ENCODE data around the gene CFAP65. TPM values are rescaled to one million over a fixed set of nuclear protein-coding genes. Genes with fewer than 3 reads are reported as not detected.

CFAP65 gene
- total and polyA plus RNA-seq, 12 donors = not detected

- ATAC-seq = no peak
- Histone ChIP-seq H3K9me3 (no peaks in the 10 kb centered on the region), H3K4me3 (no peak overlapping the region), H3K27me3 (peaks cover 38 to 94% (median 83%) of the 10 kb centered on the region in 7 donors), H3K4me1 (peaks cover 27 to 38% (median 37%) of the 10 kb centered on the region in 9 donors), H3K36me3 (no peaks in the 10 kb centered on the region), H3K27ac (no peak overlapping the region)
- 69 to 71% methylated on average over 9 of the region's 9 CpGs for WGBS, 2 donors
- intact Hi-C loops (cut with DNase I) = loop anchor here in 8 of 10 donors (5.0 to 10.0 kb wide), 7 partner anchors 58 to 248 kb away; partner anchors contain the start of gene PTPRN (in 1 of the 8)
- no peak for TF ChIP-seq CTCF (IDR thresholded peaks at IDR 0.05)
- no peak for DNase-seq
Measured at GRCh38 chr2:219056176-219056895, 15.0 kb upstream of the CFAP65 start.

- no peaks in the 10 kb centered on the region for H3K36me3 ChIP-seq
- intact Hi-C loops (cut with DNase I) = loop anchor here in 8 of 10 donors (5.0 to 10.0 kb wide), 7 partner anchors 60 to 250 kb away; partner anchors contain the start of gene PTPRN (in 1 of the 8)
- no peaks in the 10 kb centered on the region for H3K9me3 ChIP-seq
- no peak for DNase-seq
- no peak for ATAC-seq
- H3K27me3 ChIP-seq = peaks cover 29 to 93% (median 80%) of the 10 kb centered on the region in 7 donors
- no peak for TF ChIP-seq CTCF (IDR thresholded peaks at IDR 0.05)
- peaks cover 25 to 32% (median 31%) of the 10 kb centered on the region in 9 donors for H3K4me1 ChIP-seq
- 86 to 87% methylated on average over 43 of the region's 43 CpGs for WGBS, 2 donors
- H3K27ac ChIP-seq = no peak overlapping the region
- no peak overlapping the region for H3K4me3 ChIP-seq
Measured at GRCh38 chr2:219054956-219055903, 13.9 kb upstream of the CFAP65 start.

- no peak overlapping the region for H3K27ac ChIP-seq
- ATAC-seq (no peak), DNase-seq (no peak)
- H3K4me3 ChIP-seq = no peak overlapping the region
- 70 to 75% methylated on average over 6 of the region's 6 CpGs for WGBS, 2 donors
- H3K27me3 ChIP-seq = peaks cover 0 to 88% (median 75%) of the 10 kb centered on the region in 7 donors
- no peaks in the 10 kb centered on the region for H3K36me3 ChIP-seq
- no peaks in the 10 kb centered on the region for H3K9me3 ChIP-seq
- intact Hi-C loops (cut with DNase I) = no loop called here
- no peaks in the 10 kb centered on the region for H3K4me1 ChIP-seq
- TF ChIP-seq CTCF (IDR thresholded peaks at IDR 0.05) = no peak
Measured at GRCh38 chr2:219049282-219049681, 8.0 kb upstream of the CFAP65 start.

- intact Hi-C loops (cut with DNase I) = no loop called here
- Histone ChIP-seq H3K4me1 (peaks cover 0 to 6% (median 0%) of the 10 kb centered on the region in 9 donors), H3K4me3 (no peak overlapping the region), H3K27ac (no peak overlapping the region), H3K27me3 (peaks cover 0 to 94% (median 81%) of the 10 kb centered on the region in 7 donors), H3K36me3 (no peaks in the 10 kb centered on the region), H3K9me3 (no peaks in the 10 kb centered on the region)
- no peak for DNase-seq
- WGBS, 2 donors = 1 to 2% methylated on average over 6 of the region's 6 CpGs
- peak in 2 of 8 donors; percentile 47 to 59 for ATAC-seq
- TF ChIP-seq CTCF (IDR thresholded peaks at IDR 0.05) = no peak
Measured at GRCh38 chr2:219045937-219046550, 4.7 kb upstream of the CFAP65 start.
